K562 (cell line): ENCODE data around the gene MFSD12. TPM values are rescaled to one million over a fixed set of nuclear protein-coding genes. Genes with fewer than 3 reads are reported as not detected.

Source experiments
- CBX2 ChIP-seq: fragments of 200-600 bp; sonication (generic); IDR thresholded peaks from one replicate; pipeline ENCODE4 v1.6.1; 2012; ENCODE audit warnings: mild to moderate bottlenecking, low read length, inconsistent platforms; ENCODE audit not compliant: insufficient read depth, poor library complexity, severe bottlenecking
- DIDO1 ChIP-seq: fragments of 450-650 bp; IDR thresholded peaks from 2 replicates; pipeline ENCODE4 v1.6.1; 2016; ENCODE audit warnings: low read depth, missing biosample characterization, missing genetic modification characterization
- HMG20B ChIP-seq: fragments of 250-450 bp; sonication (Bioruptor Pico); IDR thresholded peaks from 2 replicates; pipeline ENCODE4 v1.5.0; 2021; ENCODE audit warnings: mild to moderate bottlenecking
- KLF10 ChIP-seq: fragments of 250-450 bp; sonication (Bioruptor Pico); IDR thresholded peaks from 2 replicates; pipeline ENCODE4 v1.6.1; 2021; ENCODE audit warnings: matching md5 sums
- NELFE ChIP-seq: IDR thresholded peaks from 2 replicates; pipeline ENCODE4 v1.6.1; 2011; ENCODE audit warnings: mild to moderate bottlenecking; ENCODE audit not compliant: insufficient read depth, insufficient read length
- PCBP1 ChIP-seq: fragments of 200-400 bp; formaldehyde crosslinking; IDR thresholded peaks from 2 replicates; pipeline ENCODE4 v1.6.1; 2018; ENCODE audit warnings: mild to moderate bottlenecking, low read depth, low read length; ENCODE audit not compliant: poor library complexity, severe bottlenecking
- POLR3G ChIP-seq: IDR thresholded peaks from 2 replicates; pipeline ENCODE4 v1.6.1; 2011; ENCODE audit not compliant: insufficient read length, insufficient replicate concordance; ENCODE audit errors: extremely low read depth
- SREBF2 ChIP-seq: sonication (generic); formaldehyde crosslinking; IDR thresholded peaks from 2 replicates; pipeline ENCODE4 v1.4.0; 2020; ENCODE audit warnings: mild to moderate bottlenecking, missing genetic modification reagents
- STAT5B ChIP-seq: fragments of 250-450 bp; sonication (Bioruptor Pico); IDR thresholded peaks from 2 replicates; pipeline ENCODE4 v1.8.0; 2021; ENCODE audit warnings: mild to moderate bottlenecking, inconsistent platforms
- TAF7 ChIP-seq: fragments of 450-650 bp; IDR thresholded peaks from 2 replicates; pipeline ENCODE4 v1.6.1; 2016; ENCODE audit warnings: missing genetic modification characterization, missing compliant biosample characterization
- U2AF1 ChIP-seq: fragments of 200-400 bp; formaldehyde crosslinking; optimal IDR thresholded peaks from 2 replicates; pipeline ENCODE3; 2017; ENCODE audit warnings: mild to moderate bottlenecking, low read depth, low read length, moderate library complexity
- ZFP30 ChIP-seq: fragments of 250-450 bp; sonication (Bioruptor Pico); IDR thresholded peaks from 2 replicates; pipeline ENCODE4 v1.8.0; 2022; ENCODE audit warnings: moderate library complexity, mild to moderate bottlenecking, inconsistent platforms, borderline replicate concordance
- ZNF507 ChIP-seq: conservative IDR thresholded peaks from 2 replicates; pipeline ENCODE4 v1.6.1; 2017; ENCODE audit warnings: missing genetic modification characterization, missing compliant biosample characterization
- polyA plus RNA-seq, 8 experiments: library from polyadenylated mRNA; depleted of rRNA in 4 of 8; stranded (reverse) in 5 of 8; unstranded in 3 of 8; fragments of >200 nt; fragmentation: Nextera tagmentation in 2 of 8; fragmentation: Illumina TruSeq in 1 of 8; extraction: Ambion mirVana in 2 of 8; extraction: Trizol in 1 of 8; gene quantifications; 2 replicates each; pipeline versions ENCODE4 v1.2.1 to v1.2.3, GENCODE V29; 2011 to 2014; ENCODE audit warnings: inconsistent platforms in 1 of 8, missing spikeins in 1 of 8
- total RNA-seq, 7 experiments: library from RNA; depleted of rRNA in 6 of 7; stranded (reverse); fragments of >200 nt in 6 of 7; fragmentation: Illumina TruSeq in 2 of 7; extraction: Trizol in 2 of 7; gene quantifications; 2 replicates each; pipeline versions ENCODE4 v1.2.1 to v1.2.3, GENCODE V29; 2011 to 2021; ENCODE audit warnings: low replicate concordance in 1 of 7
- TF ChIP-seq, protein P1 (sequence below): fragments of 250-450 bp; sonication (Bioruptor Pico); IDR thresholded peaks from 2 replicates; pipeline ENCODE4 v1.4.0; 2020; ENCODE audit warnings: mild to moderate bottlenecking, moderate library complexity
- TF ChIP-seq, protein P2 (sequence below): fragments of 450-650 bp; conservative IDR thresholded peaks from 2 replicates; pipeline ENCODE4 v1.6.1; 2016; ENCODE audit warnings: missing genetic modification characterization, low read depth, mild to moderate bottlenecking, missing compliant biosample characterization, moderate library complexity
- TF ChIP-seq, protein P3 (sequence below): sonication (generic); formaldehyde crosslinking; IDR thresholded peaks from 2 replicates; pipeline ENCODE4 v1.8.1; 2023; ENCODE audit warnings: mild to moderate bottlenecking, missing genetic modification reagents
- TF ChIP-seq, protein P4 (sequence below): fragments of 250-450 bp; sonication (Bioruptor Pico); IDR thresholded peaks from 2 replicates; pipeline ENCODE4 v1.5.0; 2020; ENCODE audit warnings: mild to moderate bottlenecking, borderline replicate concordance

Gene MFSD12
- total and polyA plus RNA-seq, 9 of the 15 experiments (the other 6 are each of a cell fraction or from before 2014, with no cell fraction given) = 0.69 to 112 (median 31.8) TPM

DNA sequence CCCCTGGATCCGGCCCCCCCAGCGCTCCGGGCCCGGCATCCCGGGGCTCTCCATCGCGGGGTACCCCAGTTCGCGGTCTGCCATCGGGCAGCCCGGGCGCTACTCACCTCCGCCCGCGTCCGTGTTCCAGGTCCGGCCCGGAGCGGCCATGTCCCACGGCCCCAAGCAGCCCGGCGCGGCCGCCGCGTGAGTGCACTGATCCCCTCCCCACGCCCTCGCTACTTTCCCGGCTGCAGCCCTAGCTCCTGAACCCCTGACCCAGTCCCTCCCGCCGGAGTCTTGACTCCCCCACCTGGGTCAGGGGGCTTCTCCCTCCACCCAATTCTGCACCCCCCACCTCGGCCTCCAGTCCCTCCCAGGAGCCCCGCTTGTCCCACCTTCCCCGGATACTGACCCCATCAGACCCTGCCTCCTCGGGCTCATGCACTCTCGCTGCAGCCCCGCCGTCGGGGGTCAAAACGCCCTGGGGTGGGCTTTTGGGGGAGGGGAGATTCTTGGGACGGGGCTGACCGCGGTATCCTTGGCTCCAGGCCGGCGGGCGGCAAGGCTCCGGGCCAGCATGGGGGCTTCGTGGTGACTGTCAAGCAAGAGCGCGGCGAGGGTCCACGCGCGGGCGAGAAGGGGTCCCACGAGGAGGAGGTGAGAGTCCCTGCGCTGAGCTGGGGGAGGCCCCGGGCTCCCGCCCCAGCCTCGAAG is 15.9 kb upstream of the MFSD12 start (continued):
- TF ChIP-seq, protein P1, sequence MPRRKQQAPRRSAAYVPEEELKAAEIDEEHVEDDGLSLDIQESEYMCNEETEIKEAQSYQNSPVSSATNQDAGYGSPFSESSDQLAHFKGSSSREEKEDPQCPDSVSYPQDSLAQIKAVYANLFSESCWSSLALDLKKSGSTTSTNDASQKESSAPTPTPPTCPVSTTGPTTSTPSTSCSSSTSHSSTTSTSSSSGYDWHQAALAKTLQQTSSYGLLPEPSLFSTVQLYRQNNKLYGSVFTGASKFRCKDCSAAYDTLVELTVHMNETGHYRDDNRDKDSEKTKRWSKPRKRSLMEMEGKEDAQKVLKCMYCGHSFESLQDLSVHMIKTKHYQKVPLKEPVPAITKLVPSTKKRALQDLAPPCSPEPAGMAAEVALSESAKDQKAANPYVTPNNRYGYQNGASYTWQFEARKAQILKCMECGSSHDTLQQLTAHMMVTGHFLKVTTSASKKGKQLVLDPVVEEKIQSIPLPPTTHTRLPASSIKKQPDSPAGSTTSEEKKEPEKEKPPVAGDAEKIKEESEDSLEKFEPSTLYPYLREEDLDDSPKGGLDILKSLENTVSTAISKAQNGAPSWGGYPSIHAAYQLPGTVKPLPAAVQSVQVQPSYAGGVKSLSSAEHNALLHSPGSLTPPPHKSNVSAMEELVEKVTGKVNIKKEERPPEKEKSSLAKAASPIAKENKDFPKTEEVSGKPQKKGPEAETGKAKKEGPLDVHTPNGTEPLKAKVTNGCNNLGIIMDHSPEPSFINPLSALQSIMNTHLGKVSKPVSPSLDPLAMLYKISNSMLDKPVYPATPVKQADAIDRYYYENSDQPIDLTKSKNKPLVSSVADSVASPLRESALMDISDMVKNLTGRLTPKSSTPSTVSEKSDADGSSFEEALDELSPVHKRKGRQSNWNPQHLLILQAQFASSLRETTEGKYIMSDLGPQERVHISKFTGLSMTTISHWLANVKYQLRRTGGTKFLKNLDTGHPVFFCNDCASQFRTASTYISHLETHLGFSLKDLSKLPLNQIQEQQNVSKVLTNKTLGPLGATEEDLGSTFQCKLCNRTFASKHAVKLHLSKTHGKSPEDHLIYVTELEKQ (CRISPR knock-in tag) = no peak
- TF ChIP-seq POLR3G = no peak
- TF ChIP-seq, protein P2, sequence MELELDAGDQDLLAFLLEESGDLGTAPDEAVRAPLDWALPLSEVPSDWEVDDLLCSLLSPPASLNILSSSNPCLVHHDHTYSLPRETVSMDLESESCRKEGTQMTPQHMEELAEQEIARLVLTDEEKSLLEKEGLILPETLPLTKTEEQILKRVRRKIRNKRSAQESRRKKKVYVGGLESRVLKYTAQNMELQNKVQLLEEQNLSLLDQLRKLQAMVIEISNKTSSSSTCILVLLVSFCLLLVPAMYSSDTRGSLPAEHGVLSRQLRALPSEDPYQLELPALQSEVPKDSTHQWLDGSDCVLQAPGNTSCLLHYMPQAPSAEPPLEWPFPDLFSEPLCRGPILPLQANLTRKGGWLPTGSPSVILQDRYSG (tag) = no peak
- no peak for TF ChIP-seq KLF10
- no peak for TF ChIP-seq TAF7
- TF ChIP-seq ZFP30 (CRISPR knock-in tag) = no peak
- no peak for TF ChIP-seq ZNF507 (tag)
- peak; percentile 61 for TF ChIP-seq PCBP1
- no peak for TF ChIP-seq CBX2
- TF ChIP-seq U2AF1 = peak; percentile 55
- no peak for TF ChIP-seq DIDO1 (tag)
- TF ChIP-seq NELFE = no peak
- TF ChIP-seq STAT5B (CRISPR knock-in tag) = no peak
- TF ChIP-seq, protein P3, sequence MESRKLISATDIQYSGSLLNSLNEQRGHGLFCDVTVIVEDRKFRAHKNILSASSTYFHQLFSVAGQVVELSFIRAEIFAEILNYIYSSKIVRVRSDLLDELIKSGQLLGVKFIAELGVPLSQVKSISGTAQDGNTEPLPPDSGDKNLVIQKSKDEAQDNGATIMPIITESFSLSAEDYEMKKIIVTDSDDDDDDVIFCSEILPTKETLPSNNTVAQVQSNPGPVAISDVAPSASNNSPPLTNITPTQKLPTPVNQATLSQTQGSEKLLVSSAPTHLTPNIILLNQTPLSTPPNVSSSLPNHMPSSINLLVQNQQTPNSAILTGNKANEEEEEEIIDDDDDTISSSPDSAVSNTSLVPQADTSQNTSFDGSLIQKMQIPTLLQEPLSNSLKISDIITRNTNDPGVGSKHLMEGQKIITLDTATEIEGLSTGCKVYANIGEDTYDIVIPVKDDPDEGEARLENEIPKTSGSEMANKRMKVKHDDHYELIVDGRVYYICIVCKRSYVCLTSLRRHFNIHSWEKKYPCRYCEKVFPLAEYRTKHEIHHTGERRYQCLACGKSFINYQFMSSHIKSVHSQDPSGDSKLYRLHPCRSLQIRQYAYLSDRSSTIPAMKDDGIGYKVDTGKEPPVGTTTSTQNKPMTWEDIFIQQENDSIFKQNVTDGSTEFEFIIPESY = no peak
- no peak for TF ChIP-seq HMG20B (CRISPR knock-in tag)
- no peak for TF ChIP-seq SREBF2 (CRISPR knock-in tag)
- TF ChIP-seq, protein P4, sequence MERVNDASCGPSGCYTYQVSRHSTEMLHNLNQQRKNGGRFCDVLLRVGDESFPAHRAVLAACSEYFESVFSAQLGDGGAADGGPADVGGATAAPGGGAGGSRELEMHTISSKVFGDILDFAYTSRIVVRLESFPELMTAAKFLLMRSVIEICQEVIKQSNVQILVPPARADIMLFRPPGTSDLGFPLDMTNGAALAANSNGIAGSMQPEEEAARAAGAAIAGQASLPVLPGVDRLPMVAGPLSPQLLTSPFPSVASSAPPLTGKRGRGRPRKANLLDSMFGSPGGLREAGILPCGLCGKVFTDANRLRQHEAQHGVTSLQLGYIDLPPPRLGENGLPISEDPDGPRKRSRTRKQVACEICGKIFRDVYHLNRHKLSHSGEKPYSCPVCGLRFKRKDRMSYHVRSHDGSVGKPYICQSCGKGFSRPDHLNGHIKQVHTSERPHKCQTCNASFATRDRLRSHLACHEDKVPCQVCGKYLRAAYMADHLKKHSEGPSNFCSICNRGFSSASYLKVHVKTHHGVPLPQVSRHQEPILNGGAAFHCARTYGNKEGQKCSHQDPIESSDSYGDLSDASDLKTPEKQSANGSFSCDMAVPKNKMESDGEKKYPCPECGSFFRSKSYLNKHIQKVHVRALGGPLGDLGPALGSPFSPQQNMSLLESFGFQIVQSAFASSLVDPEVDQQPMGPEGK (CRISPR knock-in tag) = no peak
